Esophagus muscularis mucosa (tissue), 3 donors: Measurements from ENCODE around the gene FKBP8.

Experiments
- CTCF ChIP-seq, 3 experiments: fragments of 200-600 bp in 2 of 3; fragments of 450-650 bp in 1 of 3; sonication (generic) in 2 of 3; IDR thresholded peaks; one replicate each; pipeline ENCODE4 v1.5.1; 2017 to 2019; ENCODE audit warnings: antibody characterized with exemption in 3 of 3, mild to moderate bottlenecking in 2 of 3, moderate library complexity in 1 of 3
- POLR2A ChIP-seq: fragments of 450-650 bp; IDR thresholded peaks from one replicate; pipeline ENCODE4 v1.6.1; 2017; ENCODE audit warnings: antibody characterized with exemption, moderate library complexity, mild to moderate bottlenecking, low read depth
- POLR2AphosphoS5 ChIP-seq, 2 donors: sonication (generic); formaldehyde crosslinking; IDR thresholded peaks; one replicate each; pipeline ENCODE4 v1.6.1; 2017; ENCODE audit warnings: antibody characterized with exemption in 2 of 2

GRCh38 chr19:18501351-18501750 is 42.0 kb downstream of the FKBP8 start:
- TF ChIP-seq POLR2A (no peak), CTCF (IDR thresholded peaks at IDR 0.05) (no peak), POLR2AphosphoS5 (IDR thresholded peaks at IDR 0.05) (no peak)
